NCI-H1092 treated with DMSO at 0.1 percent for 48 hours (cell line): ENCODE measurements around the gene EMILIN2.
"Not testable (repeated sequence)": the region's sequence is repeated elsewhere in the genome, so short reads cannot be mapped to it uniquely, and the experiment has no call there.

Experiments used
- DNase-seq: peaks from one replicate; lab custom pipeline; 2025; lab: John Stamatoyannopoulos, UW

Gene EMILIN2

DNA sequence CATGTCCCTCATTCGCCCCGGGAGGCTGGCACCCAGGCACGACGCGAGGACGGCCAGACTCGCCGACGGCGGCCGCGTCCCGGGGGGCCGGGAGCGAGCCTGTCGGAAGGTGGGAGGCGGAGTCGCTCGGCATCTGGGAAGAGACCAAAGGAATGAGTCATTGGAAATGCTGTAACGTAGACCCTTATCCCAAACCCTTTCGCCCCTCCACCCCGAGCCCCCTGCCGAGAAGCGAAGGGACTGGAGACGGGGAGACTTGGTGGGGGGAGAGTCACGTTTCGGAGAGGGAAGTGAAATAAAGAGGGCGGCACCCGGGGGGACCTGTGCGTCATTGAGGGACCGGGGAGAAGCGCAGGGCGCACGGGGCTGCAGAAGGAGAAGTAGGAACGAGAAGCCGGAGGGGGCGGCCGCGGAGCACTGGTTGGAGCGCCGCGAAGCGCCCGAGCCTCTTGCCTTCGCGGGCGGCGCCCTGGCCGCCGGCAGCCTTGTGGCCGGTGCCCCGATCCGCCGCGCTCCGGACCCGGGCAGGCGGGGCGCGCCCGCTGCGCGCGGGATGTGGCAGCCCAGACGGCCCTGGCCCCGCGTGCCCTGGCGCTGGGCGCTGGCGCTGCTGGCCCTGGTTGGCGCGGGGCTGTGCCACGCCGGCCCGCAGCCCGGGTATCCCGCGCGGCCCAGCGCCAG, at the start of gene EMILIN2:
EMILIN2 (plus strand) TSS at position 371 of the 681 bp plus-strand sequence; CDS start at position 554, 183 bp downstream.
- no peak for DNase-seq

DNA sequence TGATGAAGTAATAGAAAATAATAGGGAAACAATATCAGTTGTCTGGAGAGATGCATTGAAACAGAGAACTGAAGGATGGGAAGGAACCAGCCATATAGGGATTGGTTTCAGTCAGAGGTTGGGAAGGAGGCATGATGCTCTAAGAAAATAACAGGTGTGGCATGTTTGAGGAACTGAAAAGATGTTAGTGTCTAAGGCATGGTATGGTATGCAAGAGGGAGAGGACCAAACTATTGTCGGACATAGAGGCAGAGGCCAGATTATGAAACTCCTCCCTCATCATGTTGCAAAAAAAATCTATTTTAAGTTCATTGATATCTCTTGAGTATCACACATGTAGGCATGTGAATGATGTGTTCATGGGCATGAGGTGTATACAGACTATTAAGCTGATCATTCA, 48.9 kb upstream of the EMILIN2 start:
- DNase-seq = no peak

DNA sequence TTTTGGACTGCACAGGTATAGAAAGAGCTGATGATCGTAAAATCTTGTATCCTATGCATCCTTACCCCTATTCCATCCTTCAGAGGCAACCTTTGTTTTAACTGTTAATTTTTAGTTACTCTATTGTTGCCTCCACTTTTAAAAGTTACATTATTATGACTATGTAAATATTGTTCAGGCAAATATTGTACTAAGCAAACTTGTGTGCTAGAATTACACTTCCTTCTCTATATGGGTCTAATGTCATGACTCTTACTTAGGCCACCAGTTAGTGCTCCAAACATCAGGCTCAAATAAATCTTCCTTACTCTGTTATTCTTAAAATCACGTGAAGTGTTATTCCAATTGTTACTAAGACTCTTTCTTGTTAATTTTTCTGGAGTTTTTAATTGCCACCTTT, 47.4 kb upstream of the EMILIN2 start:
- no peak for DNase-seq

DNA sequence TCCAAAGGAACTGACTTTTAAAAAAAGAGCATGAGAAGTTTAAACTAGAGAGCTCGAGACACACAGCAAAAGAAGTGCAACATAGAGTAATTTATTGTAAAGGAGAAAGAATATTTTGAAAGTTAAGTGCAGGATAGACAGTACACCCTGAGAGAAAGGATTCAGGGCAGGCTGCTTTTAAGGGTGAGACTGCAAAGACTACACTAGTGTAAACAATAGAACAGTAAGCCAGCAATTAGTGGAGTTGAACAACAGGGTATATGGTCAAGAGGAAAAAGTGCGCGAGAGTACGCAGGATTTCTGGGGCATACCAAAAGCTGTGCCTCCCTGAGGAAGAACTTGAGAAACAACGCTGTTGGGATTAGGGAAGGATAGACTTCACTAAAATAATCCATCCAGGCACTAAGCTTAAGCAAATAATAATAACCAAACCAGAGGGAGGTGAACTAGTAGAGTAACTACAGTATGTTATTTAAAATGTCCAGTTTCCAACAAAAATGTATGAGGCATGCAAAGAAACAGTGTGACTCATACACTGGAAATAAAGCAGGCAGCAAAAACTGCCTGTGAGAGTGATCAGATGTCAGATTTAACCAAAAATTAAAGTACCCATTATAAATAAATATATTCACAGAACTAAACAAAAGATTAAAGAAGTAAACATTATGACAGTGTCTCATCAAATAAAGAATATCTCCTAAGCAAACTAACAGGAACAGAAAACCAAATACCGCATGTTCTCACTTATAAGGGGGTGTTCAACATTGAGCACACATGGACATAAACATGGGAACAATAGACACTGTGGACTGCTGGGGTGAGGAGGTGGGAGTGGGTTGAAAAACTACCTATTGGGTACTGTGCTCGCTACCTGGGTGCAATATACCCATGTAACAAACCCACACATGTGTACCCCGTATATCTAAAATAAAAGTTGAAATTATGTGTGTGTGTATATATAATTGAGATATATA, 40.5 kb upstream of the EMILIN2 start:
- DNase-seq = no peak

DNA sequence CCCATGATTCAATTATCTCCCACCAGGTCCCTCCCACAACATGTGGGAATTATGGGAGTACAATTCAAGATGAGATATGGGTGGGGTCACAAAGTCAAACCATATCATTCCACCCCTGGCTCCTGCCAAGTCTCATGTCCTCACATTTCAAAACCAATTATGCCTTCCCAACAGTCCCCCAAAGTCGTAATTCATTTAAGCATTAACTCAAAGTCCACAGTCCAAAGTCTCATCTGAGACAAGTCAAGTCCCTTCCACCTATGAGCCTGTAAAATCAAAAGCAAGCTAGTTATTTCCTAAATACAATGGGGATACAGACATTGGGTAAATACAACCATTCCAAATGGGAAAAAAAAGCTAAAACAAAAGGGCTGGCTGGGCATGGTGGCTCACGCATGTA, 38.2 kb upstream of the EMILIN2 start:
- not testable (repeated sequence) for DNase-seq

DNA sequence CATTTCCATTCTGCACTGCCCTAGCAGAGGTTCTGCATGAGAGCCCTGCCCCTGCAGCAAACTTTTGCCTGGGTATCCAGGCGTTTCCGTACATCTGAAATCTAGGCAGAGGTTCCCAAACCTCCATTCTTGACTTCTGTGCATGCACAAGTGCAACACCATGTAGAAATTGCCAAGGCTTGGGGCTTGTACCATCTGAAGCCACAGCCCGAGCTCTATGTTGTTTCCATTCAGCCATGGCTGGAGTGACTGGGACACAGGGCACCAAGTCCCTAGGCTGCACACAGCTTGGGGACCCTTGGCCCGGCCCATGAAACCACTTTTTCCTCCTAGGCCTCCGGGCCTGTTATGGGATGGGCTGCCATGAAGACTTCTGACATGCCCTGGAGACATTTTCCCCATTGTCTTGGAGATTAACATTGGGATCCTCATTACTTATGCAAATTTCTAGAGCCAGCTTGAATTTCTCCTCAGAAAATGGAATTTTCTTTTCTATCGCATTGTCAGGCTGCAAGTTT, 37.1 kb upstream of the EMILIN2 start:
- DNase-seq = not testable (repeated sequence)

DNA sequence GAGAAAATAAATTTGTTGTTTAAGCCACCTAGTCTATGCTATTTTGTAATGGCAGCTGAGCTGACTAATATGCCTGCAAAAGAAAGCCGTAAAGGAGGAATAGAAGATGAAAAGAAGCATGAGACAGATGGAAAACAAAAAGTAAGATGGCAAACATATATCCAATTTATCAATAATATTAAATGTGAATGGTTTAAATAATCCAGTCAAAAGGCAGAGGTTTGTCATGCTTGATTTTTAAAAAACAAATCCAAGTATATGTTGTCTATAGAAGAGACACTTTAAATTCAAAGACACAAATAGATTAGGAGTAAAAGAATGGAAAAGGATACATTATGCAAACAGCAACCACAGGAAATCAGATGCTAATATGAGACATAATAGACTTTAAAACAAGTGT, 35.4 kb upstream of the EMILIN2 start:
- no peak for DNase-seq

DNA sequence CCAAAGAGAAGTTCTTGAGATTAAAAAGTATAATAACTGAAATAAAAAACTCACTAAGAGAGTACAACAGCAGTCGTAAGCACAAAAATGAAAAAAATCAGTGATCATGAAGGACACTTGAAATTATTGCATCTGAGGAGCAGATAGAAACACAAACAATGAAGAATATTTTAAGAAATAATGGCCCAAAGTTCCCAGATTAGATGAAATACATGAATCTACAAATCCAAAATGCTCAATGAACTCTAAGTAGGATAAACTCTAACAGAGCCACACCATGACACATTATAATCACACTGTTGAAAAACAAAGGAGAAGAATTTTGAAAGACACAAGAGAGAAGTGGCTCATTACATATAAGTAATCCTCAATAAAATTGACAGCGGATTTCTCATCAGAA, 31.9 kb upstream of the EMILIN2 start:
- no peak for DNase-seq

DNA sequence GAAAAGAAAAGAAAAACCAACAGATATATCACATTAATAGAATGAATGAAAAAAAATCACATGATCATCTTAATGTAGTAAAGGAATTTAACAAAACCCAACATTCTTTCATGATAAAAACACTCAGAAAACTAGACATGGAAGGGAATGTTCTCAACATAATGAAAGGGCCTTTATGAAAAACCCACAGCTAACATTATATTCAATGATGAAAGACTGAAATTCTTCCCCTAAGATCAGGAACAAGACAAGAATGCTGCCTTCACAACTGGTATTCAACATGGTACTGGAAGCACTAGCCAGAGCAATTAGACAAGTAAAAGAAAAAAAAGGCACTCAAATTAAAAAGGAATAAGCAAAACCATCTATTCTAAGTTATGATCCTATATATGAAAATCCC, 28.5 kb upstream of the EMILIN2 start:
- DNase-seq = no peak

DNA sequence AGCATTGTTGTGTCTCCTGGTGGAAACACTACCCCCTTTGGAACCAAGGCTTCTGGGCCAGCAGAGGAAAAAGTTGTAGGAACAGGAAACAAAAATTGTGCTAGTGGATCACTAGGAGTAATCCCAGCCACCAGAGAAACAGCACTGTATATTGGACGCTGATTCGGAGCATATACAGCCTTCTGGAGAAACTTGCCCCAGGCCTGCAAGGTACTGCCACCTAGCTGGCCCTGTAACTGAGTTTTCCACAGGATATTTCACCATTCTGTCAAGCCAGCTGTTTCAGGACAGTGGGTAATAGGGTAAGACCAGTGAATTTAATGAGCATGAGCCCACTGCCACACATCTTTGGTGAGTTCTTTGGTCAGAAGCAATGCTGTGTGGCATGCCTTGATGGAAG, 25.1 kb upstream of the EMILIN2 start:
- no peak for DNase-seq

DNA sequence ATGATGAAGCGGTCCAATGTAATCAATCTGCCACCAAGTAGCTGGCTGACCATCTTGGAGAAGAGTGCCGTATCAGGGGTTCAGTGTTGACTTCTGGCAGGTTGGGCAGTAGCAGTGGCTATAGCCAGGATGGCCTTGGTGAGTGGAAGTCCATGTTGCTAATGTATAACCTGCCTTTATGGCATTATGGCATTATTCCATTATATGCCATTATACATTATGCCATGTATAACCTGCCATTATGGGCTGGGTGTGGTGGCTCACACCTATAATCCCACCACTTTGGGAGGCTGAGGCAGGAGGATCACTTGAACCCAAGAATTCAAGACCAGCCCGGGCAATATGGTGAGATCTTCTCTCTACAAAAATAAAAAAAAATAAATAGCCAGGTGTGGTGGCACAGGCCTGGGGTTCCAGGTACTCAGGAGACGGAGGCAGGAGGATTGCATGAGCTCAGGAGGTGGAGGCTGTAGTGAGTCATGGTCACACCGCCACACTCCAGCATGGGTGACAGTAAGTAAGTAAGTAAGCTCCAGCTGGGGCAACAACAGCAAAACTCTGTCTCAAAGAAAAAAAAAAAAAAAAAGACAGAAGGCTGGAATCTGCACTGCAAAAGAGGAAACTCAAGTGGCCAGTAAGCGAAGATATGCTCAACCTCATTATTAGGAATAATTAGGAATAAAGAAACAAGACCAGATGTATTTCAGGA, 24.4 kb upstream of the EMILIN2 start:
- DNase-seq = no peak

DNA sequence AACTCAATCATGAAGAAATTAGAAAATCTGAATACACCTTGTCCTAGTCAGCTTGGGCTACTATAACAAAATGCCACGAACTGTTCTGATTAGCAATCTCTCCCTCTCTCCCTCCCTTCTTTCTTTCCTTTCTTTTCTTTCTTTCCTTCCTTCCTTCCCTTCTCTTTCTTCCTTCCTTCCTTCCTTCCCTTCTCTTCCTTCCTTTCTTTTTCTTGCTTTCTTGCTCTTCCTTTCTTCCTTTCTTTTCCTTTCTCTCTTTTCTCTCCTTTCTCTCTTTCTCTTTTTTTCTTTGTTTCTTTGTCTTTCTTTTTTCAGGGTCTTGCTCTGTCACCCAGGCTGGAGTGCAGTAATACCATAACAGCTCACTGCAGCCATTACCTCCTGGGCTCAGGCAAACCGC, 23.6 kb upstream of the EMILIN2 start:
- no peak for DNase-seq

DNA sequence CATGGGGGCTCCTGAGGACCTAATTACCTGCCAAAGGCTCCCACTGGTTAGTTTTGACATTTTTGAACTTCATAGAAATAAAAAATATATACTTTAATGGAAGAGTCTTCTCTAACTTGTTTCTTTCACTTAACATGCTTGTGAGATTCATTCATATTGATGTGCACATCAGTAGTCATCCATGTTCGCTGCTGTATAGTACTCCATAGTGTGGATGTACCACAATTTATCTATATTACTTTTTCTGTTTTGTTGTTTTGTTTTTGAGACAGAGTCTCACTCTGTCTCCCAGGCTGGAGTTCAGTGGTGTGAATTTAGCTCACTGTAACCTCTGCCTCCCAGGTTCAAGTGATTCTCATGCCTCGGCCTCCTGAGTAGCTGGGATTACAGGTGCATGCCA, 22.8 kb upstream of the EMILIN2 start:
- no peak for DNase-seq

DNA sequence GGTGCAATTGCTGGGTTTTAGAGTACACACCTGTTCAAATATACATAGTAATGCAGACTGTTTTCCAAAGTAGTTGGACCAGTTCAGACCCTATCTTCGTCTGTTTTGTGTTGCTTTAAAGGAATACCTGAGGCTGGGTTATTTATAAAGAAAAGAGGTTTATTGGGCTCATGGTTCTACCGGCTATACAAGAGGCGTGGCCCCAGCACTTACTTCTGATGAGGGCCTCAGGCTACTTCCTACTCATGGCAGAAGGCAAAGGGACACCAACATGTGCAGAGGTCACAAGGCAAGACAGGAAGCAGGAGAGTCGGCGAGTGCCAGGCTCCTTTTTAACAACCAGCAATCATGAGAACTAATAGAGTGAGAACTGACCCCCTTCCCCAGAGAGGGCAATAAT, 21.9 kb upstream of the EMILIN2 start:
- no peak for DNase-seq

DNA sequence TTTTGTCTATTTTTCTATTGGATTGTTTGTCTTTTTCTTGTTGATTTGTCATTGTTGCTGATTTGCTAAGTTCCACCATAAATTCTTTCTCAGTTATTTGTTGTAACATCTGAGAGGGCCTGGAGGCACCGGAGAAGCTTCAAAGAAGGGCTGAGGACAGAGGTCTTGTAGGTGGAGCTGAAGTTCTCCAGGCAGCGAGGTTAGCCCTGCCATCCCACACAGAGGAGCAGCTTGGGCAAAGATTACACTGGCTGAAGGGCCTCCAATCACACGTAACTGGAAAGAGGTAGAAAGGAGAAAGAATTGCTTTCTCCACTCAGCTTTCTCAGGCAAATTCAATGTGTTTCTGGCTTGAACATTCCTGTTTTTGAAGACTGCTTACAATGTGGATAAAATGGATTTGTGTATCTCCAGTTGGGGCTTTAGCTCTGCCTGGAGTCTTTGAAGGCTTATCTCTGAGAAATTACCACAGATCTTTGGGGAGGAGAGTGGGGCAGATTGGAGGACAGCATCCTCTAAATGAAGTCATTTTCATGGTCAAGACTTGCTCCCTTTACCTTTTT, 21.1 kb upstream of the EMILIN2 start:
- no peak for DNase-seq

DNA sequence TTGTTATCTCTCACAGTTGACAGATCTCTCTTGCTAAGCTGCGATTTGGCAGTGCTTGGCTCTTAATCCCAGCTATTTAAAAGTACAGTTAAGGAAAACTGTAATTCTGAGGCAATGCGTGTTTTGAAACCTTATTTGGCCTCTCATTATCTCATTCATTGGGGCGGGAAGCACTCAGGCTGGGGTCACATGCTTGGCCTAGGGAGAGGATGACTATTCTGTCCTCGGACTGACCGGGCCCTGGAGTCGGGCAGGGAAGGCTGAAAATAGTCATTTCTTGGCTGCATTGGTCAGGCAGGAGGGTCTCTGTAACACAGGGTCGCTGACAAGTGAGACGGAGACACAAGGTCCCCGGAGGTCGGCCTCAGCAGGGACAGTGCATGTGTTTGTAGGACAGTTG, 20.2 kb upstream of the EMILIN2 start:
- no peak for DNase-seq

DNA sequence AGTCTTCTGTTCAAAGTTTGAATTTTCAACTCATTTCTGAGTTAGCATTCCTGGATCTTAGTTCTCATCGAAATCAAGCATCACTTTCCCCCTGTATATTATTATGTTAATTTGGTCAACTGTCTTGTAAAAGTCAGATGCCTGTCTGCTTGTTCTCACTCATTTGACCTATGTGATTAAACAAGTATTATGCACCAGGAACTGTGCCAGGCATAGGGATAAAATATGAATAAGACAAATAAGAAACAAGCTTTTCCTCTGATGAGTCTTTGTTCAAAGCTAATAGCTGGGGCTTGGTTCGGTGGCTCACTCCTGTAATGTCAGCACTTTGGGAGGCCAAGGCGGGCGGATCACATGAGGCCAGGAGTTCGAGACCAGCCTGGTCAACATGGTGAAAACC, 19.7 kb upstream of the EMILIN2 start:
- no peak for DNase-seq

DNA sequence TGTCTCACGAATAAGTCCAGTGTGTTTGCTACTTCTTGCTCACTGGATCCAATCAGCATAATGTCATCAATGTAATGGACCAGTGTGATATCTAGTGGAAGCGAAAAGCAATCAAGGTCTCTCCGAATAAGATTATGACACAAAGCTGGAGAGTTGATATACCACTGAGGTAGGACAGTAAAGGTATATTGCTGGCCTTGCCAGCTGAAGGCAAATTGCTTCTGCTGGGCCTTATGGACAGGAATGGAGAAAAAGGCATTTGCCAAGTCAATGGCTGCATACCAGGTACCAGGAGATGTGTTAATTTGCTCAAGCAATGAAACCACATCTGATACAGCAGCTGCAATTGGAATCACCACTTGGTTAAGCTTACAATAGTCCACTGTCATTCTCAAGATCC, 10.7 kb upstream of the EMILIN2 start:
- not testable (repeated sequence) for DNase-seq

DNA sequence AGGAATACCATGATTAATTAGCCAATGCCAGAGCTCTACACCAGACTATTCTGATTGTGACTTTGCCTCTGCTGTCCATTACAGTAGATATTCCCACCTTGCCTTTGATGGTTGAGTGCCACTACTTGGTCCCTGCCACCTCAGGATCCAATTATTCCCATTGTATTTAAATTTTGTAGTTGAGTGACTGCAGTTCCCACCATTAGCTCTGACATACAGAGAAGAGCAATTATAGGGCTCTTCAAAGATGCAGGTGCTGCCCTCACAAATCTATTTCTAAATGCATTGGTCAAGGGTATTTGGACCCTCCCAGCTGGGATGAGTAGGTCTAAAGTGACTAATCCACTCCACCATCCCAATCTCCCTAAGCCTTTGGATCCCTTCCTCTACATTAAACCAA, 9.5 kb upstream of the EMILIN2 start:
- DNase-seq = not testable (repeated sequence)

DNA sequence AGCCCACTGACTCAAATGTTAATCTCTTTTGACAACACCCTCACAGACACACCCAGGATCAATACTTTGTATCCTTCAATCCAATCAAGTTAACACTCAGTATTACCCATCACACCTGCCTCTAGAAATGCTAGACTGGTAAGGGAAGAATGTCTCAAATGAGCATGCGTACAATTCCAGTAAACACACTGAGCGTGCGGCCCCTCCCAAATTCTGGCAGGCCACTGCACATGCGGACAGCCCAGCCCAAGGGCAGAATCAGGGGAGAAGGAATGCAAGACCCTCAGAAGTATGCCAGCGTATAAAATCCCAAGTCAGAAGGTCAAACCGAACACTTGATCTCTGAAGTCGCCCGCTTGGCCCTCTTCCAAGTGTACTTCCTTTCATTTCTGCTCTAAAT, 7.6 kb upstream of the EMILIN2 start:
- no peak for DNase-seq

DNA sequence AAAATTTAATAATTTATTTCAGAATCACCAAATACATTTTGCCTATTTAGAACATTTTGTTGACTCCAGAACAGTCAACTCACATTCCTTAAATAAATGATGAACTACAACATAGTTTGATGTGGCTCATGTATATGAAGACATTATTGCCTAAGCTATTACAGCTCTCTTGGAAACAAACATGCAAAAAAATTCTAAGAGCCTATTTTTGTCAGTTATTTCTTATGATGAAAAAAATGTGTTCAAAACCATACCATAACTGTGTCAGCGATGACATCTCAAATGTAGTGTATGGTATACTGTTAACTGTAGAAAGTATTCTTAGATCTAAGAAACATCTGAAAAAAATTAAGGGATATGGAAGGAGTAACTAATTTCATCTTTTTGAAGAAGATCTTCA, 6.3 kb upstream of the EMILIN2 start:
- DNase-seq = no peak

DNA sequence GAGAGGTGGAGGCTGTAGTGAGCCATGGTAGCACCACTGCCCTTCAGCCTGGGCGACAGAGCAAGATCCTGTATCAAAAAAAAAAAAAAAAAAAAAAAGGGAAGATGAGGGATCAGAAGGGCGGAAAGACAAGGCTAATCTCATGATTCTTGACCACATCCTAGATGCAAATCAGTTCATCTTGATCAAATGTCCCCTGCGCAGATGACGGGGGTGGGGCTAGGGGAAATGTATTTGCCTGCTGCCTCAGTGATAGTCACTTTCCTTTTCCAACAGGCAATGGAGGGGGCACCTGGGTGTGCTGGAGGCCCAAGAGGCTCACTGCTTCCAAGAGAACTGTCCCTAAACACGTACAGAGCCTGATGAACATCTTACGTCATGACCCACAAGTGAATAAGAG, 3.7 kb upstream of the EMILIN2 start:
- no peak for DNase-seq
